Measurements from ENCODE around the gene TCOF1.

Gene TCOF1

DNA sequence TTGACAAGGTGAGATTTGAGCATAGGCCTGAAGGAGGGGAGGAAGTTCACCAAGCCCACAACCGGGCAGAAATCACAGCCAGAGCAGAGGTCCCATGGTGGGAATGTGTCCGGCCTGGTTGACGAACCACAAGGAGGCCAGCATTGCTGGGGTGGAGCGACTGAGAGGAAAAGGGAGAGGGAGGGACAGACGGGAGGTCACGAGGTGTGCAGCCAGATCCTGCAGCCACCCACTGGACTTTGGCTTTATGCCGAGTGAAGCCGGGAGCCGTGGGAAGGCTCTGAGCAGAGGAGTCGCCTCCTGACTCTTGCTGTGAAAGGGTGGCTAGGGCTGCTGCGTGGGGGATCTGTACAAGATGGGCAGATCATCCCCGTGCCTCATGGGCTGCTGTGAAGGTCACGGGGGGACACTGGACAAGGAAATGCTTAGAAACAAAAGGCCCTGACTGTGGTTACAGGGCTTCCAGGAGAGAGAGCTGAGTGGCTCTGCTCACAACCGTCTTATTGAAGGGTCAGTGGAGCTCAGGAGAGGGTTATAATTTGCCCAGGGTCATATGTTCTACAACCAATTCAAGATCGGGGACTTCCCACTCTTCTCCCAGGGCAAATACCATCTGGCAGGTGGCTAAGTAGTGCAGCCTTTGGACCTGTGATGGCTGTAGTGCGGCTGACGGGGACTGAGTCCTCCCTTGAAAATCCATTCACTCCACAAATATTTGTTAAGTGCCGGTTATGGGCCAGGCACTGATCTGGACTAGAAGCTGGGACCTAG is 70.8 kb downstream of the TCOF1 start:
- no peak for DNase-seq (ENCODE audit: low spot score)
- no peak for FAIRE-seq

GRCh38 chr5:150428978-150429377 is 71.5 kb downstream of the TCOF1 start:
- DNase-seq (ENCODE audit: low spot score) (no peak), FAIRE-seq (no peak)

DNA sequence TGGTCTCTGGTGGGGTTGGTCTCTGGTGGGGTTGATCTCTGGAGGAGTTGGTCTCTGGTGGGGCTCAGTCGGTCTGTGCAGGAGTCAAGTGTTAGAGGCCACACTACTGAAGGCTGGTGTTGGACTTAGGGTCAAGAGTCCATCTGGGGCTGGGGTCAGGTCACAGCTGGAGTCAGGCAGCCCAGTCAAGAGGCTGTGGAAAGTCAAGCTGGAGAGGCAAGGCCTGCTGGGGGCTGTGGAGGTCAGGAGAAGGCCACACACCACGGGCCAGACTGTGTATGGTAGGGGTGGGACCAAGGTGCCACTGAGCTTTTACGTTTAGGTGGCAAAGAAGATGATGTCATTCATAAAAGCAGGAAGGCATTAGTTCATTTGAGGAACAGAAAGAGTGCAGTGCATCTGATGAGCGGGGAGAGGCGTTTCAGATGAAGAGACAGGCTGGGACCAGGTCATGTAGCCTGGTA is 71.9 kb downstream of the TCOF1 start:
- DNase-seq (ENCODE audit: low spot score) (no peak), FAIRE-seq (no peak)

- DNase-seq (ENCODE audit: low spot score): no peak
- FAIRE-seq: no peak
Observed at GRCh38 chr5:150431048-150431447, 73.6 kb downstream of the TCOF1 start.

- DNase-seq (ENCODE audit: low spot score) (no peak), FAIRE-seq (no peak)
Observed at GRCh38 chr5:150431574-150431973, 74.1 kb downstream of the TCOF1 start.

- FAIRE-seq (no peak), DNase-seq (ENCODE audit: low spot score) (peak; percentile 46)
Observed at GRCh38 chr5:150434464-150434863, 77.0 kb downstream of the TCOF1 start.

- peak; percentile 89 for FAIRE-seq
- DNase-seq (ENCODE audit: low spot score): peak; percentile 91
Observed at GRCh38 chr5:150436141-150436680, 78.7 kb downstream of the TCOF1 start.

DNA sequence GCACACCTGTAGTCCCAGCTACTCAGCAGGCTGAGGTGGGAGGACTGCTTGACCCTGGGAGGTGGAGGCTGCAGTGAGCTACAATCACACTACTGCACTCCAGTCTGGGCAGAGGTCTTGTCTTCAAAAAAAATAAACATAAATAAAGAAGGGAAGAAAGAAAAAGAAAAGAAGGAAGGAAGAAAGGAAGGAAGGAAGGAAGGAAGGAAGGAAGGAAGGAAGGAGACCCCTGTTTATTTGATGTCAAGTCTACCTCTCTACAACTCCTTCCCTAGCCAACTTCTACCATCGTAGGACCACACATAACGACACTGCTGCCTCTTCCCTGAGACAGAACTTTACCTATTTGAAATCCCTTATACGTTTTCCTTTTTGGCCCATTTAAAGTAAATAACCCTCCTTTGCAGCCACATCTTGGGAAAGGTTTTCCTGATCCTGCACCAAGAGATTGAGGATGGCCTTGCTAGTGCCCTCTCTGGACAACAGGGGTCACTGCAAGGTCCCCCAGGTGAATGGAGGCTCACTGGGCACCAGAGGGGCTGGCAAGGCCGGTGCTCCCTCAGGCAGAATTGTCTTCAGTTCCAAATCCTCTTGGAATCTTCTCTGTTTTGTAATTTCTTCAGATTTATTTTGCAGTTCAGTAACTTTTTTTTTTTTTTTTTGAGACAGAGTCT is 81.5 kb downstream of the TCOF1 start:
- DNase-seq (ENCODE audit: low spot score) (peak; percentile 62), FAIRE-seq (no peak)

DNA sequence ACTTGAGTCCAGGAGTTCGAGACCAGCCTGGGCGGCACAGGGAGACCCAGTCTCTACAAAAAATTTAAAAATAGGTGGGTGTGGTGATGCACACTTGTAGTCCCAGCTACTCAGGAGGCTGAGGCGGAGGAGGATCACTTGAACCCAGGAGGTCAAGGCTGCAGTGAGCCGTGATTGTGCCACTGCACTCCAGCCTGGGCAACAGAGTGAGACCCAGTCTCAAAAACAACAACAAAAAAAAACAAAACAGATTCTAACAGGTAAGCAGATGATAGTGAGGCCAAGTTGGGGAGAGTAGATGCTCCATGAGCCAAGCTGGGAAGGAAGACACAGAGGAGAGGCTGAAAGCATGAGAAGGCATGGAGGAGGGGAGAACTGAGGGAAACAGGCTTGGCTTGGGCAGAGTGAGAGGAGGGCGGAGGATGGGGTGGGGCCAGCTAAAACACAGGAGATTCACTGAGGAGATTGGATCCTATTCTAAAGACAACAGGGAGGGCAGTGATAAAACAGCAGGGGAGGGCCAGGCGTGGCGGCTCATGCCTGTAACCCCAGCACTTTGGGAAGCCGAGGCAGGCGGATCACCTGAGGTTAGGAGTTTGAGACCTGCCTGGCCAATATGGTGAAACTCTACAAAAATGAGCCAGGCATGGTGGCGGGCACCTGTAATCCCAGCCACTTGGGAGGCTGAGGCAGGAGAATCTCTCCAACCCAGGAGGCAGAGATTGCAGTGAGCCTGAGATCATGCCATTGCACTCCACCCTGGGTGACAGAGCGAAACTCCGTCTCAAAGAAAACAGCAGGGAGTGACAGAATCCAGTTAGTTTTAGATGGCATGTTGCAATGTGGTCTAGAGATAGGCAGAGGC is 83.7 kb downstream of the TCOF1 start:
- FAIRE-seq (no peak), DNase-seq (ENCODE audit: low spot score) (no peak)

DNA sequence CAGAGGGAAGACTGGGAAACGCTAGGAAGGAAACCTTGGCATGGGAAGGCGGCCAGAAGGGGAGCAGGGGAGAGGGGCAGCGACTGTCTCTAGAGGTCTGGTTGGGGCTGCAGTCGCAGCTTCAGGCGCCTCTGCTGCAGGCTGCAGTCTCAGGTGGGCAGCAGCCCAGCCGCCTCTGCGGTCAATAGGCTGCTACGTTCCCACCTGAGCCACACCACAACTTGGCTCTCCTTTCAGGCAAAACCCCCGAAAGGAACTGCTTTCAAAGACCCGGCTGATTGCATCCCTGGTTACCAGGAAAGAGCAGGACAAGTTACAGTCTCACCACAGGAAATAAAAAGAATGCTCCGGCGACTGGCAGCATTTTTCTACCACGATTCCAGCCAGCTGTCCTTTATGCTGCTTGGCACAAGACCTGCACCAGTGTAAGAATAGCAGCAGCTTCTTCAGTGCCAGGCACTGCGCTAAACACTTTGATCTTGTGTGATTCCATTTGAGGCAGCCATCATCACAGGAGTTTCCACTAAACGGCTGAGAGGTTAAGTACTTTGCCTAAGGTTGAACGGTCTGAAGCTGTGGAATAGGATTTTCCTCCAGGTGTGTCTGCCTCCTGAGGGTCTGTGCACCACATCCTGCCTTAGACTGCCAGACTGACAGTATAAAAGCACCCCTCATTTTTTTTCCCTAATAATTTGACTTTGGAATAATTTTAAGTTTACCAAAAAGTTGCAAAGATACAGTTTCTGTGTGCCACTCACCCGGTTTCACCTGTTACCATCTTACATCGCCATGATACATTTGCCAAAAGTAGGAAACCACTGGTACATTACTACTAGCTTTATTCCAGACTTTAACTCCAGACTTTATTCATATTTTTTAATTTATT is 84.6 kb downstream of the TCOF1 start:
- no peak for FAIRE-seq
- DNase-seq (ENCODE audit: low spot score): no peak

- FAIRE-seq (no peak), DNase-seq (ENCODE audit: low spot score) (no peak)
Observed at GRCh38 chr5:150442699-150443080, 85.2 kb downstream of the TCOF1 start.

GRCh38 chr5:150443242-150444075 is 86.0 kb downstream of the TCOF1 start:
- DNase-seq (ENCODE audit: low spot score): no peak
- no peak for FAIRE-seq

DNA sequence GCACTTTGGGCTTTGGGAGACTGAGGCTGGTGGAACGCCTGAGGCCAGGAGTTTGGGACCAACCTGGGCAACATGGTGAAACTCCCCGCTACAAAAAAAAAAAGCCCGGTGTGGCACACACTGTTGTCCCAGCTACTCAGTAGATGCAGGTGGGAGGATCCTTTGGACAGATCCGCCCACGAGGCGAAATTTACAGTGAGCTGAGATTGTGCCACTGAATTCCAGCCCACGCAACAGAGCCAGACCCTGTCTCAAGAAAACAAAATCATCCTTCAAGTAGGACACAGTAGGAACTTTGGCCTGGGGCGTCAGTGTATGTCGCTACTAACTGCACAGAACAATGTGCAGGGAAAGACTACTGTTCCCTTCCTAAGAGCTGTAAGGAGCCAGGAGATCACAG is 87.3 kb downstream of the TCOF1 start:
- FAIRE-seq (no peak), DNase-seq (ENCODE audit: low spot score) (no peak)

DNA sequence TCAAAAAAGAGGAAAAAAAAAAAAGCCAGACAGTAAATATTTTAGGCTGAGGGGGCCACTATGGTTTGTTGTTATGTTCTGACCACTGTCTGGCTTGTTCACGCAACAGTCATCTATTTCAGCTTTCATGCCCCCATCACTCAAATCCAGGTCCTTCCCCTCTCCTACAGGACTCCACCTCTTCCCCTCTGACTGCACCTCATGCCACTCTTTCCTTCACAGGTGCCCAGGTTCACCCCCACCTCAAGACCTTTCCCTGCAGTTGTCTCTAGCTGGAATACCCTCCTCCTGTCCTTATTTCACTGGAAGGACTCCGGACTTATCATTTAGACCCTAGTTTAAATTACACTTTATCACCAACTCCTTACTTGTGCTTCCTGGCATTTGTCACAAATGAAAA is 88.6 kb downstream of the TCOF1 start:
- no peak for FAIRE-seq
- DNase-seq (ENCODE audit: low spot score): no peak

- no peak for FAIRE-seq
- DNase-seq (ENCODE audit: low spot score): no peak
Observed at GRCh38 chr5:150446583-150446982, 89.1 kb downstream of the TCOF1 start.

DNA sequence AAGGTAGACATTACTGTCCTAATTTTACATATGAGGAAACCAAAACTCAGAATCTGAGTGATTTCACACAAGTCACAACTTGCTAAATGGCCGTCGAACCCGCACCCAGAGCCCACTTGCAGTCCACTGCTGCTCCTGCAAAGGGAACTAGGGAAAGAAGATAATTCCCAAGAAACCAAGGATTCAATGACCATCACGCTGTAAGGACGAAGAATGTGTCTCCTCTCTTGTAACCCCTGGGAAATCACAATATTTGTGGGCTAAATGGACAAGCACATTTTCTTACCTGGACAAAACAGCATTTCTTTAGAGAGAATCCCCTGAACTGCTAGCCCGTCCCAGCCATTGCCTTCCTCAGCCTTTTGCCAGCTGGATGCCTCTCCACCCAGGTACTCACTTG is 89.7 kb downstream of the TCOF1 start:
- FAIRE-seq (no peak), DNase-seq (ENCODE audit: low spot score) (no peak)

GRCh38 chr5:150448334-150448733 is 90.8 kb downstream of the TCOF1 start:
- FAIRE-seq: no peak
- DNase-seq (ENCODE audit: low spot score): no peak

GRCh38 chr5:150448952-150449516 is 91.5 kb downstream of the TCOF1 start:
- FAIRE-seq: no peak
- no peak for DNase-seq (ENCODE audit: low spot score)

All from urothelium cell line (cell line).